ENCODE data around the gene REEP6. TPM values are rescaled to one million over a fixed set of nuclear protein-coding genes. Genes with fewer than 3 reads are reported as not detected.
"Not testable (repeated sequence)": the region's sequence is repeated elsewhere in the genome, so short reads cannot be mapped to it uniquely, and the experiment has no call there.

The REEP6 gene
- total and polyA plus RNA-seq, 2 of the 8 experiments (the other 6 are each of a cell fraction or from before 2014, with no cell fraction given): 12.6 to 20.7 TPM

- not testable (repeated sequence) for H3K4me1 ChIP-seq (replicated peaks in 1 of 4; ENCODE audit: control insufficient read depth in 3 of 4, insufficient read depth in 4 of 4, low read length in 3 of 4); H3K14ac ChIP-seq (ENCODE audit: insufficient read length); DNase-seq (ENCODE audit: low read depth in 1 of 2, low spot score in 2 of 2); H3K18ac ChIP-seq (ENCODE audit: extremely low read depth, low read length); H2BK5ac ChIP-seq (ENCODE audit: low read depth, low read length); H3K9me3 ChIP-seq (ENCODE audit: insufficient read depth in 2 of 2, low read depth in 1 of 2, low read length in 1 of 2); H4K8ac ChIP-seq (ENCODE audit: extremely low read depth, insufficient read depth, low read length); FAIRE-seq; H2BK15ac ChIP-seq (ENCODE audit: low read length); H2BK120ac ChIP-seq (replicated peaks; ENCODE audit: low read depth, low read length); H4K91ac ChIP-seq (replicated peaks; ENCODE audit: insufficient read length, low read length); H3K23me2 ChIP-seq (ENCODE audit: low read depth, low read length); H4K20me1 ChIP-seq (replicated peaks in 1 of 2; ENCODE audit: control insufficient read depth in 1 of 2, insufficient read depth in 2 of 2, low read length in 2 of 2); H3K27ac ChIP-seq (ENCODE audit: low read depth, low read length); H3K56ac ChIP-seq (replicated peaks; ENCODE audit: insufficient read length, low read depth, low read length); H3K4ac ChIP-seq (replicated peaks; ENCODE audit: insufficient read length, low read depth, low read length); H3K79me2 ChIP-seq (ENCODE audit: control insufficient read depth in 1 of 2, insufficient read depth in 2 of 2, low read length in 2 of 2); H3K9ac ChIP-seq (replicated peaks in 1 of 4; ENCODE audit: extremely low read depth in 1 of 4, low read depth in 3 of 4, low read length in 3 of 4); H3K4me3 ChIP-seq (ENCODE audit: extremely low read depth in 1 of 4, insufficient read depth in 2 of 4, low read depth in 3 of 4, low read length in 4 of 4); H2AFZ ChIP-seq (ENCODE audit: low read length); H2BK12ac ChIP-seq (ENCODE audit: low read depth, low read length); H2BK20ac ChIP-seq (ENCODE audit: low read length); H3K36me3 ChIP-seq (ENCODE audit: control insufficient read depth in 2 of 4, insufficient read depth in 4 of 4, low read length in 3 of 4); H3K79me1 ChIP-seq (ENCODE audit: low read depth, low read length); H2AK5ac ChIP-seq (ENCODE audit: low read depth, low read length); H4K5ac ChIP-seq (ENCODE audit: insufficient read length, low read depth, low read length); H3K23ac ChIP-seq (ENCODE audit: insufficient read length); H3K4me2 ChIP-seq (ENCODE audit: insufficient read depth in 1 of 2, low read depth in 2 of 2, low read length in 2 of 2)
- peaks cover 12 to 25% (median 22%) of the 10 kb centered on the region in 4 experiments for H3K27me3 ChIP-seq (replicated peaks in 1 of 4; ENCODE audit: control insufficient read depth in 3 of 4, extremely low read depth in 1 of 4, insufficient read depth in 3 of 4, low read length in 3 of 4)
- WGBS, 2 experiments (ENCODE audit: extremely low coverage in 1 of 2, insufficient coverage in 1 of 2, insufficient read length in 1 of 2, insufficient replicate concordance in 2 of 2, low coverage in 1 of 2, low lambda C conversion rate in 2 of 2, missing lambda C conversion rate in 1 of 2): 82% methylated on average over 8 of the region's 8 CpGs; no CpG with 5 or more reads in 1 of the 2 experiments
- ChIA-PET POLR2A (ENCODE audit: partially characterized antibody) (interaction anchor here (0.8 kb wide), 1 partner anchor 12 kb away, joined by 3 read pairs; no protein-coding TSS in a partner anchor), CTCF (ENCODE audit: partially characterized antibody) (interaction anchor here (0.6 to 1.2 kb wide), 2 partner anchors 17 to 54 kb away, joined by 3 read pairs; no protein-coding TSS in a partner anchor)
Observed at GRCh38 chr19:1519802-1520201, 28.8 kb downstream of the REEP6 start.

Data from H1 (cell line).